COLO668 (cell line): Measurements from ENCODE around the gene ARHGEF18.
"Not testable (repeated sequence)": the region's sequence is repeated elsewhere in the genome, so short reads cannot be mapped to it uniquely, and the experiment has no call there.

Source experiments
- DNase-seq: peaks from one replicate; lab custom pipeline; 2025; ENCODE audit not compliant: unreplicated experiment; lab: John Stamatoyannopoulos, UW

The ARHGEF18 gene

GRCh38 chr19:7346488-7346971 lies 2.2 kb upstream of the ARHGEF18 start:
- DNase-seq: no peak

GRCh38 chr19:7346997-7347396 lies 1.7 kb upstream of the ARHGEF18 start:
- DNase-seq: not testable (repeated sequence)

GRCh38 chr19:7349231-7349591 lies 474 bp downstream of the ARHGEF18 start:
- no peak for DNase-seq

GRCh38 chr19:7349961-7350711 lies 1.4 kb downstream of the ARHGEF18 start:
- DNase-seq: no peak

GRCh38 chr19:7351861-7352260 lies 3.1 kb downstream of the ARHGEF18 start:
- no peak for DNase-seq

- no peak for DNase-seq
Observed at GRCh38 chr19:7355151-7355820, 6.5 kb downstream of the ARHGEF18 start.

- DNase-seq: no peak
Observed at GRCh38 chr19:7355871-7356270, 7.1 kb downstream of the ARHGEF18 start.

- no peak for DNase-seq
Observed at GRCh38 chr19:7356899-7357627, 8.3 kb downstream of the ARHGEF18 start.

- no peak for DNase-seq
Observed at GRCh38 chr19:7358102-7358597, 9.4 kb downstream of the ARHGEF18 start.

GRCh38 chr19:7360393-7360984 lies 11.8 kb downstream of the ARHGEF18 start:
- no peak for DNase-seq

GRCh38 chr19:7363225-7363624 lies 14.5 kb downstream of the ARHGEF18 start:
- no peak for DNase-seq

GRCh38 chr19:7366701-7367420 lies 18.1 kb downstream of the ARHGEF18 start:
- peak; percentile 25 for DNase-seq

- no peak for DNase-seq
Observed at GRCh38 chr19:7368456-7368855, 19.7 kb downstream of the ARHGEF18 start.

GRCh38 chr19:7368866-7369265 lies 20.1 kb downstream of the ARHGEF18 start:
- DNase-seq: not testable (repeated sequence)

- DNase-seq: no peak
Observed at GRCh38 chr19:7370546-7370945, 21.8 kb downstream of the ARHGEF18 start.

- no peak for DNase-seq
Observed at GRCh38 chr19:7371001-7371400, 22.3 kb downstream of the ARHGEF18 start.

- DNase-seq: no peak
Observed at GRCh38 chr19:7372810-7373209, 24.1 kb downstream of the ARHGEF18 start.

- DNase-seq: no peak
Observed at GRCh38 chr19:7373862-7374261, 25.1 kb downstream of the ARHGEF18 start.

GRCh38 chr19:7376151-7376852 lies 27.6 kb downstream of the ARHGEF18 start:
- DNase-seq: no peak

GRCh38 chr19:7377196-7377595 lies 28.5 kb downstream of the ARHGEF18 start:
- no peak for DNase-seq
